Mesothelial cell of epicardium (in vitro differentiated cells): ENCODE results near the gene NAGS. TPM values are rescaled to one million over a fixed set of nuclear protein-coding genes. Genes with fewer than 3 reads are reported as not detected.

Source experiments
- DNase-seq, 2 experiments: peaks; one replicate each; pipeline ENCODE4 v3.0.0; 2021; ENCODE audit warnings: low spot score in 2 of 2; ENCODE audit not compliant: unreplicated experiment in 2 of 2
- H3K27ac Mint-ChIP-seq: 2 replicates; pipeline ENCODE4 v1.8.0; 2021; ENCODE audit warnings: mixed read lengths
- H3K27me3 Mint-ChIP-seq: 2 replicates; pipeline ENCODE4 v1.8.0; 2021; ENCODE audit warnings: low read depth, mixed read lengths
- H3K36me3 Mint-ChIP-seq: 2 replicates; pipeline ENCODE4 v1.8.0; 2021; ENCODE audit warnings: mixed read lengths
- H3K4me1 Mint-ChIP-seq: 2 replicates; pipeline ENCODE4 v1.8.0; 2021; ENCODE audit warnings: mixed read lengths
- H3K4me3 Mint-ChIP-seq: 2 replicates; pipeline ENCODE4 v1.8.0; 2021; ENCODE audit warnings: mild to moderate bottlenecking, moderate library complexity, mixed read lengths
- H3K9me3 Mint-ChIP-seq: 2 replicates; pipeline ENCODE4 v1.8.0; 2021; ENCODE audit warnings: mixed read lengths
- total RNA-seq: library from RNA; stranded (reverse); gene quantifications from 3 replicates; pipeline ENCODE4 v1.2.1, GENCODE V29; 2021
- TF ChIP-seq, protein P1 (sequence below): fragments of 200-600 bp; sonication (generic); IDR thresholded peaks from one replicate; pipeline ENCODE4 v1.5.0; 2021; ENCODE audit warnings: antibody characterized with exemption; ENCODE audit not compliant: unreplicated experiment

Gene NAGS
- total RNA-seq, 1 donor from 2014 or later, result 0.42 TPM

DNA sequence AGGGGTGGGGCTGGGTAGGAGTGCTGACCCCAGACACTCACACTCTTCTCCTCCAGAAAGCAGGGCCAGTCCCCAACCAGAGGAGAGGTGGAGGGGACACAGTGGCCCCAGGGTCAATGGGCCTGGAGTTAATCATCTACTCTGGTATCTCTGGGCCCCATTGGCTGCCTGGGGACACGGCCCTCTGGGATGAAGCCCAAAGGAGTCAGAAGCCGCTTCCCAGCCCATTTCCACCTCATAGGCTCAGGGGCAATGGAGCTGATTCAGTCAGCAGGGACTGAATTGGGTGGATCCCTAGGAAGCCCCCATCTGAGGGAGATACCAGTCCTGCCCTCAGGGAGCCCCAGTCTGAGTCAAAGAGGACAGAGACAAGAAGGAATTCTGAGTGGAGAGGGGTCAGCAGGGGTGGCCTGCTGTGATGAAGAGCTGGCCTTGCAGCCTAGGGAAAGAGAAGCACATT is 2.9 kb upstream of the NAGS start:
- H3K27me3 Mint-ChIP-seq, result peaks cover 74% of the 10 kb centered on the region

DNA sequence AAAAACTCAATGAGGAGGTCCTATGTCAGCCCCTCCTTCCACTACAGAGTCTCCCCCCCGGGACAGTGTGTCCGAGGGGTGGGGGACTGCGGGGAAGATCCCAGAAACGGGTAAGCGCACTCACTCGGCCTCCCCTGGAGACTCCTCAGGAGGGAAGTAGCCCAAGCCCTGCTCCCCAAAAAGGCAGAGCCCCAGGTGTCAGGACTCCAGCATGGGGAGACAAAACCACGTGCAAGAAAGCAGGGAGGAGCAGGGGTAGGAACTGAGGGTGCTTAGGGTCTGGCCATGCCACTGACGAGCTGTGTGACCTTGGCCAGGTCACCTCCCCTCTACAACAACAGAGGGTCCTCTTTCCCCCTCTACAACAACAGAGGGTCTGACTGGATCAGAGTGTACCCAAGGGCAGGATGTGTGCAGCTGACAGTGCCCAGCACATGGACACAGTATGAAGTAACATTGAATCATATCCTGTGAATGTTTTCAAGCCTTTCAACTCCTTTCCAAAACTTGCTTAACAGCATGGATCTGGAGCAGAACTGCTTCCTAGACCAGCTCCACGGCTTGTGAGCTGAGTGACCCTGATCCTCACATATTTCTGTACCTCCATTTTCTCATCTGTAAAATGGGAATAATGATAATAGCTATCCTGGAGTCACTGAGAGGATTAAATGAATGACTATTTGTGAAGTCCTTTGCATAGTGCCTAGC is 2.1 kb upstream of the NAGS start:
- no peak for DNase-seq
- TF ChIP-seq, protein P1, sequence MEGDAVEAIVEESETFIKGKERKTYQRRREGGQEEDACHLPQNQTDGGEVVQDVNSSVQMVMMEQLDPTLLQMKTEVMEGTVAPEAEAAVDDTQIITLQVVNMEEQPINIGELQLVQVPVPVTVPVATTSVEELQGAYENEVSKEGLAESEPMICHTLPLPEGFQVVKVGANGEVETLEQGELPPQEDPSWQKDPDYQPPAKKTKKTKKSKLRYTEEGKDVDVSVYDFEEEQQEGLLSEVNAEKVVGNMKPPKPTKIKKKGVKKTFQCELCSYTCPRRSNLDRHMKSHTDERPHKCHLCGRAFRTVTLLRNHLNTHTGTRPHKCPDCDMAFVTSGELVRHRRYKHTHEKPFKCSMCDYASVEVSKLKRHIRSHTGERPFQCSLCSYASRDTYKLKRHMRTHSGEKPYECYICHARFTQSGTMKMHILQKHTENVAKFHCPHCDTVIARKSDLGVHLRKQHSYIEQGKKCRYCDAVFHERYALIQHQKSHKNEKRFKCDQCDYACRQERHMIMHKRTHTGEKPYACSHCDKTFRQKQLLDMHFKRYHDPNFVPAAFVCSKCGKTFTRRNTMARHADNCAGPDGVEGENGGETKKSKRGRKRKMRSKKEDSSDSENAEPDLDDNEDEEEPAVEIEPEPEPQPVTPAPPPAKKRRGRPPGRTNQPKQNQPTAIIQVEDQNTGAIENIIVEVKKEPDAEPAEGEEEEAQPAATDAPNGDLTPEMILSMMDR, result no peak
- Mint-ChIP-seq H3K27me3 (peaks cover 78% of the 10 kb centered on the region), H3K36me3 (no peaks in the 10 kb centered on the region), H3K9me3 (no peaks in the 10 kb centered on the region), H3K4me3 (no peak overlapping the region), H3K27ac (no peak overlapping the region), H3K4me1 (peaks cover 11% of the 10 kb centered on the region)

More for the DNA sequence above, 2.9 kb upstream of the NAGS start:
- Mint-ChIP-seq H3K4me1 (peaks cover 11% of the 10 kb centered on the region), H3K36me3 (no peaks in the 10 kb centered on the region), H3K27ac (no peak overlapping the region), H3K4me3 (no peak overlapping the region), H3K9me3 (no peaks in the 10 kb centered on the region)
- DNase-seq, result no peak
- TF ChIP-seq, protein P1, result no peak

DNA sequence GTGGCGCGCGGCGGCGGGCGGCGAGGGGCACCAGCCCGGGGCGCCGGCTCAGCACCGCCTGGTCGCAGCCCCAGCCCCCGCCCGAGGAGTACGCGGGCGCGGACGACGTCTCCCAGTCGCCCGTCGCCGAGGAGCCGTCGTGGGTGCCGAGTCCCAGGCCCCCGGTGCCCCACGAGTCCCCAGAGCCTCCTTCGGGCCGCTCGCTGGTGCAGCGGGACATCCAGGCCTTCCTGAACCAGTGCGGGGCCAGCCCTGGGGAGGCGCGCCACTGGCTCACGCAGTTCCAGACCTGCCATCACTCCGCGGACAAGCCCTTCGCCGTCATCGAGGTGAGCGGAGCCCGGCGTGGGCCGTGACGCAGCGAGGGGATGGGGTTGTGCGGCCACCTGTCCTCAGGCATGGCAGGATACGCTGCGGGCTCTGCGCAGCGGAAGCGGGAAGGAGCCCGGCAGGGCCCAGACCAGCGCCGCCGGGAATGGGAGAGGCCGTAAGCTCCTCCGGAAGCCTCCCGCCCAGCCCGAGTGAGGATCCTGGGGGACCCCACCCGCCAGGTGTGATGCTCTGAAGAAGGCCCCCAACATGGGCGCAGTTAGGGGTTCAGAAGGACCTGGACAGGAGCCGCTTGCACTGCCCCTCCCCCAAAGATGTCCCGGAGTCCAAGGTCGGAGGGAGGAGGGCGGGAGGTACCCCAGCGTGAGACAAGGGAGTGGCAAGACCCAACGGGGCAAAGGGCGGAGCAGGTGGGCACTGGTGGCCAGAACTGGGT is 522 bp downstream of the NAGS start:
- no peak for DNase-seq
- H3K4me3 Mint-ChIP-seq, result peak overlapping the region; percentile 33
- no peak overlapping the region for H3K27ac Mint-ChIP-seq
- H3K36me3 Mint-ChIP-seq, result no peaks in the 10 kb centered on the region
- no peaks in the 10 kb centered on the region for H3K9me3 Mint-ChIP-seq
- peaks cover 20% of the 10 kb centered on the region for H3K4me1 Mint-ChIP-seq
- peaks cover 65% of the 10 kb centered on the region for H3K27me3 Mint-ChIP-seq
- TF ChIP-seq, protein P1, result no peak

DNA sequence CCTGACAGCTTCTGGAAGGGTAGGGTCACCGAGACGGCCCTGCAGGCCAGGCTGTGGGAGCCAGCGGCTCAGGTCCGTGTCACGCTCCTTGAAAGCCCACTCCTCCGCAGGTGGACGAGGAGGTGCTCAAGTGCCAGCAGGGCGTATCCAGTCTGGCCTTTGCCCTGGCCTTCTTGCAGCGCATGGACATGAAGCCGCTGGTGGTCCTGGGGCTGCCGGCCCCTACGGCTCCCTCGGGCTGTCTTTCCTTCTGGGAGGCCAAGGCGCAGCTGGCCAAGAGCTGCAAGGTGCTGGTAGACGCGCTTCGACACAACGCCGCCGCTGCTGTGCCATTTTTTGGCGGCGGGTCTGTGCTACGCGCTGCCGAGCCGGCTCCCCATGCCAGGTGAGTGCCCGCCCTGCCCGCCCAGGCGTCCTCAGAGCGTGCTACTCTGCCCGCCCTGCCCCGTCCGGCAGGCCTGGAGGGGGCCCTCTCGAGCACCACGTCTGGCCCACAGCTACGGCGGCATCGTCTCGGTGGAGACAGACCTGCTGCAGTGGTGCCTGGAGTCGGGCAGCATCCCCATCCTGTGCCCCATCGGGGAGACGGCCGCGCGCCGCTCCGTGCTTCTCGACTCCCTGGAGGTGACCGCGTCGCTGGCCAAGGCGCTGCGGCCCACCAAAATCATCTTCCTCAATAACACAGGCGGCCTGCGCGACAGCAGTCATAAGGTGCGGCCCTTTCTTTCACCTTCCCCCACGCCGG is 1.3 kb downstream of the NAGS start:
- Mint-ChIP-seq H3K27me3 (peaks cover 59% of the 10 kb centered on the region), H3K4me1 (peaks cover 20% of the 10 kb centered on the region), H3K36me3 (no peaks in the 10 kb centered on the region), H3K27ac (peak overlapping the region; percentile 53), H3K9me3 (no peaks in the 10 kb centered on the region), H3K4me3 (peak overlapping the region; percentile 83)
- TF ChIP-seq, protein P1, result no peak
- peak in 1 of 2 experiments; percentile 42 for DNase-seq

DNA sequence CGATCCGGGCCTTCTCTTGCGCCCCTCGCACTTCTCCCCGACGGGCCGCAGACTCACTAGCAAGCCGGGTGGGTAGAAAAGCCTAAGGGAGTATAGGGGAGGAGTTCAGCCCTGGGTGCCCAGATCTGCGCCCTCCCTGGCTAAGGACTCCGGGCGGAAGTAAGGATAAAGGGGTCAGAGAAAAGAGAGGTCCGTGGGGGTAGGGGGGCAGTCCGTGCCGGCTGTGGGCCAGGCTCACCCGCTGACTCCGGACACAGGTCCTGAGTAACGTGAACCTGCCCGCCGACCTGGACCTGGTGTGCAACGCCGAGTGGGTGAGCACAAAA is 1.8 kb downstream of the NAGS start:
- H3K4me3 Mint-ChIP-seq, result peak overlapping the region; percentile 83
- TF ChIP-seq, protein P1, result no peak
- no peaks in the 10 kb centered on the region for H3K9me3 Mint-ChIP-seq
- peaks cover 20% of the 10 kb centered on the region for H3K4me1 Mint-ChIP-seq
- peaks cover 54% of the 10 kb centered on the region for H3K27me3 Mint-ChIP-seq
- no peak for DNase-seq
- H3K36me3 Mint-ChIP-seq, result no peaks in the 10 kb centered on the region
- H3K27ac Mint-ChIP-seq, result peak overlapping the region; percentile 53
